ENCODE results near the gene PCDHA9.

Gene PCDHA9

GRCh38 chr5:140835622-140836510 is 12.3 kb upstream of the PCDHA9 start:
- H3K4me1 ChIP-seq (ENCODE audit: control insufficient read depth, low read length): no peaks in the 10 kb centered on the region
- no peaks in the 10 kb centered on the region for H4K20me1 ChIP-seq (ENCODE audit: control insufficient read depth, insufficient read depth, low read depth, low read length)
- no peaks in the 10 kb centered on the region for H3K9me2 ChIP-seq (replicated peaks; ENCODE audit: control insufficient read depth, low read length)
- TF ChIP-seq EZH2phosphoT487 (IDR thresholded peaks at IDR 0.05; ENCODE audit: borderline replicate concordance, low read length) (no peak), CTCF (IDR thresholded peaks at IDR 0.05; ENCODE audit: low read depth, low read length, poor library complexity, severe bottlenecking) (no peak)
- H3K4me2 ChIP-seq (ENCODE audit: low read length): no peak overlapping the region
- no peaks in the 10 kb centered on the region for H3K36me3 ChIP-seq (ENCODE audit: control insufficient read depth, low read length)
- no peaks in the 10 kb centered on the region for H3F3A ChIP-seq (ENCODE audit: control insufficient read depth, insufficient read depth)
- H3K27me3 ChIP-seq (ENCODE audit: control insufficient read depth, low read length): no peaks in the 10 kb centered on the region
- H3K27ac ChIP-seq (ENCODE audit: low read depth, low read length): no peak overlapping the region
- no peaks in the 10 kb centered on the region for H3K79me2 ChIP-seq (ENCODE audit: control insufficient read depth, low read length)
- H3K4me3 ChIP-seq (ENCODE audit: low read length): no peak overlapping the region
- H3K9me3 ChIP-seq (ENCODE audit: control insufficient read depth, insufficient read depth, low read length): no peaks in the 10 kb centered on the region

- H4K20me1 ChIP-seq (ENCODE audit: control insufficient read depth, insufficient read depth, low read depth, low read length): no peaks in the 10 kb centered on the region
- no peaks in the 10 kb centered on the region for H3K27me3 ChIP-seq (ENCODE audit: control insufficient read depth, low read length)
- no peaks in the 10 kb centered on the region for H3K9me3 ChIP-seq (ENCODE audit: control insufficient read depth, insufficient read depth, low read length)
- no peaks in the 10 kb centered on the region for H3F3A ChIP-seq (ENCODE audit: control insufficient read depth, insufficient read depth)
- no peak within 1 kb of the TSS for H3K4me3 ChIP-seq (ENCODE audit: low read length)
- TF ChIP-seq EZH2phosphoT487 (IDR thresholded peaks at IDR 0.05; ENCODE audit: borderline replicate concordance, low read length) (no peak), CTCF (IDR thresholded peaks at IDR 0.05; ENCODE audit: low read depth, low read length, poor library complexity, severe bottlenecking) (peak; percentile 18)
- H3K27ac ChIP-seq (ENCODE audit: low read depth, low read length): no peak within 1 kb of the TSS
- no peaks in the 10 kb centered on the region for H3K9me2 ChIP-seq (replicated peaks; ENCODE audit: control insufficient read depth, low read length)
- H3K36me3 ChIP-seq (ENCODE audit: control insufficient read depth, low read length): no peaks in the 10 kb centered on the region
- H3K4me1 ChIP-seq (ENCODE audit: control insufficient read depth, low read length): no peaks in the 10 kb centered on the region
- H3K79me2 ChIP-seq (ENCODE audit: control insufficient read depth, low read length): no peaks in the 10 kb centered on the region
- H3K4me2 ChIP-seq (ENCODE audit: low read length): no peak within 1 kb of the TSS
Measured at GRCh38 chr5:140840978-140841962, 6.9 kb upstream of the PCDHA9 start, which contains the start of gene PCDHA8. PCDHA8 (plus strand) TSS chr5:140841187; CDS start chr5:140841322, 135 bp downstream.

- no peaks in the 10 kb centered on the region for H3F3A ChIP-seq (ENCODE audit: control insufficient read depth, insufficient read depth)
Measured at GRCh38 chr5:140842798-140843733, 5.1 kb upstream of the PCDHA9 start.

More at GRCh38 chr5:140842798-140843733, 5.1 kb upstream of the PCDHA9 start:
- Histone ChIP-seq H3K27me3 (ENCODE audit: control insufficient read depth, low read length) (no peaks in the 10 kb centered on the region), H3K9me3 (ENCODE audit: control insufficient read depth, insufficient read depth, low read length) (no peaks in the 10 kb centered on the region), H3K9me2 (replicated peaks; ENCODE audit: control insufficient read depth, low read length) (no peaks in the 10 kb centered on the region), H3K4me2 (ENCODE audit: low read length) (no peak overlapping the region), H4K20me1 (ENCODE audit: control insufficient read depth, insufficient read depth, low read depth, low read length) (no peaks in the 10 kb centered on the region), H3K79me2 (ENCODE audit: control insufficient read depth, low read length) (no peaks in the 10 kb centered on the region), H3K36me3 (ENCODE audit: control insufficient read depth, low read length) (no peaks in the 10 kb centered on the region), H3K27ac (ENCODE audit: low read depth, low read length) (no peak overlapping the region), H3K4me3 (ENCODE audit: low read length) (no peak overlapping the region), H3K4me1 (ENCODE audit: control insufficient read depth, low read length) (no peaks in the 10 kb centered on the region)
- no peak for TF ChIP-seq CTCF (IDR thresholded peaks at IDR 0.05; ENCODE audit: low read depth, low read length, poor library complexity, severe bottlenecking)
- no peak for TF ChIP-seq EZH2phosphoT487 (IDR thresholded peaks at IDR 0.05; ENCODE audit: borderline replicate concordance, low read length)

Measured in DOHH2 (cell line).